NCI-H2196 treated with DMSO at 0.1 percent for 48 hours (cell line): Measurements from ENCODE around the gene FES.
A peak's percentile ranks its signal among the peaks of the same experiment; 100 is the strongest.
"Not testable (repeated sequence)": the region's sequence is repeated elsewhere in the genome, so short reads cannot be mapped to it uniquely, and the experiment has no call there.

Experiments used
- DNase-seq: peaks from one replicate; lab custom pipeline; 2025; ENCODE audit not compliant: unreplicated experiment; lab: John Stamatoyannopoulos, UW

FES gene

GRCh38 chr15:90890839-90891238 is 6.5 kb downstream of the FES start:
- DNase-seq, result no peak

DNA sequence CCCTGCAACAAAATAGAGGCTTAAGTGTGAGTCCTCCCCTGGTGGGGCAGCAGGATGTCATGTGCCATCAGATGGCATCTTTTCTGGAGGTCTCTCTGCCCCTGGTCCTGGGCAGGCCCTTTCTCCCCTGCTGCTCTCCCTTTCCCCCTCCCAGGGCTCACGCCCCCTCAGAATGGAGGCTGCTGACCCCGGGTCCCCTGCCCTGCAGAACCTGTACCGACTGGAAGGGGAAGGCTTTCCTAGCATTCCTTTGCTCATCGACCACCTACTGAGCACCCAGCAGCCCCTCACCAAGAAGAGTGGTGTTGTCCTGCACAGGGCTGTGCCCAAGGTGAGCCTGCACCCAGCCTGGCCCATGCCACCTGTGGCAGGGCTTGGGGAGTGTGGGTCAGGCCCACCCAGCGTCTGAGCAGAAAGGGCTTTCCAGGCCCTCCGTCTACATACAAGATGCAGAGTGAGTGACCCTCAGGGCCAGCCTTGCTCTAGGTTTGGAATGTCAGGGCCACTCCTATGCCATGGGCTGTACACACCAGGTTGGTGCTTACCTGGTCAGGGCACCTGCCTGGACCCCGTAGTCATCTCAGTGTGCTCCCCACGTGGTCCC is 7.1 kb downstream of the FES start:
- DNase-seq, result no peak

DNA sequence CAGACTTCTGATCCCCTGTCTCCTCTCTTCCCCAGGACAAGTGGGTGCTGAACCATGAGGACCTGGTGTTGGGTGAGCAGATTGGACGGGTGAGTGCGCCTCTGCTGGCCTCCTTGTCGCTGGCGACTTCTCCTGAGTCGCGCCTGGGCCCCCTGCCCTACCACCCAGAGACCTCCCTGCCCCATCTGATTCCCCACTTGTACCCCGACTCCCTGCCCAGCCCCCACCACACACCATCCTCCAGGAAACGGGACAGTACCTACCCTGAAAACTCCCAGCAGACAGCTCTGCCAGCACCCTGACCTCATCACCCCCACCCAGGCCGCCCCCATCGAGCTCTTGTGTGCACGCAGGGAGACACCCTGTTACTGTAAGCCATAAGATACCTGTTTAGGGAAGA is 7.7 kb downstream of the FES start:
- DNase-seq, result no peak

GRCh38 chr15:90892498-90893174 is 8.3 kb downstream of the FES start:
- DNase-seq, result no peak

- no peak for DNase-seq
These were observed 9.1 kb downstream of the FES start for GRCh38 chr15:90893175-90894090.

DNA sequence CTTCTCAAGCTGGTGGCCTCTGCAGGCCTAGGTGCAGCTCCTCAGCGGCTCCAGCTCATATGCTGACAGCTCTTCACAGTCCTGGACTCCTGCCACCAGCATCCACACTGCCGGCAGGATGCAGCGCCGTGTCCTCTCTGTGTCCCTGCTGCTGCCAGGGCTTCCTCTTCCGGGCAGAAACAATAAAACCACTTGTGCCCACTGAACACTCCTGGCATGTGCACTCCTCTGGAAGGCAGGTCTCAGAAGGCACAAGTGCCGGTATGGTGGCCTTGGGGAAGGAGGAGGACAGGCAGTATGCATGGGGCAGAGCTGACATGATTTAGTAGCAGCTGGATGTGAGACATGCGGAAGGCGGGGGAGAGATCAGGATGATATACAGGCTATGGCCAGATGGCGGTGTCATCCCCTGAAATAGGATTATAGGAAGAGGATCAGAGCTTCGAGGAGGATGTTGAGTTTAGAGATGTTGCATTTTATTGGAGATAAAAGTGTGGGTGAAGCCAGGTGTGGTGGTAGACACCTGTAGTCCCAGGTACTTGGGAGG is 11.3 kb downstream of the FES start:
- DNase-seq, result peak; percentile 30

GRCh38 chr15:90897131-90897655 is 12.9 kb downstream of the FES start:
- not testable (repeated sequence) for DNase-seq

GRCh38 chr15:90901175-90902039 is 17.1 kb downstream of the FES start:
- DNase-seq, result no peak

GRCh38 chr15:90902040-90902839 is 17.9 kb downstream of the FES start:
- DNase-seq, result peak; percentile 22

DNA sequence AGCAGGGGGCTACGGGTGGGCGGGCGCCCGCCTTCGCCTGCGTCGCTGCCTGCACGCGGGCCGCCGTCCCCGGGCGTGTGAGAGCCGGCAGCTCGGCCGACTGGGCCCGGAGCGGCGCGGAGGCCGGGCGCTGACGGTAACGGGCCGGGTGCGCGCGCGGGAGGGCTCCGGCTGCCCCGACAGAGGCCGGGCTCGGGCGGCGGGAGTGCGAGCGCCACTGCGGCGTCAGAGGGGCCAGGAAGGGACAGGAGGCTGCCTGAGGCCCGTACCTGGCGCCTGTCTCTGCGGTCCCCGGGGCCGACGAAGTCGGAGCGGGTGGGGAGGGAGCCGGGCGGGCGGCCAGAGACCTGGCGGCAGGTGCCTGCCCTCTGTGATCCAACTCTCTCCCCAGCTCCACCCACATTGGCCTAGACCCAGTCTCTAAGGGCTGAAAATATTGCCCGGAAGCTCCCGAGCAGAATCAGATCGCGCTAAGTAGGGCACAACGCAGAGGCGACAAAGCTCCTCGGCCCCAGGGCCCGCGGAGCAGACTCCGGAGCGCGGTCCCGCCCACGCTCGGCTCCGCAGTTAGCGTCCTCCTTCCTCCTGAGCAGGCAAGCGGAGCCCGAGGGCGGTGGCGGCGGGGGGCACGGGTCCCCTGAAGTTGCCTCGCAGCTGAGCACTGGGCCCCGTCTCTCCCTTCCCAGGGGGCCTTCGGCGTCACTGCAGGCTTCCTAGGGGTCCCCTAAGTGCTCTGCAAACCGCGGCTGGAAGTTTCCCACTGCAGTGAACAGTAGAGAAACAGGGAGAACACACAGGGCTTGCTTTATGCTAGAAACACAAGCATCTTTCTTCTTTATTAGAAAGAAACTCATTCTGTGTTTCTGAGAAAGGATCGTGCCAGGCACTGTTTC is 18.8 kb downstream of the FES start, which contains the start of gene MAN2A2:
Gene MAN2A2 (plus strand): TSS at position 463 of the 893 bp plus-strand sequence. CDS start 906 bp downstream, outside the sequence.
- DNase-seq, result peak; percentile 36

DNA sequence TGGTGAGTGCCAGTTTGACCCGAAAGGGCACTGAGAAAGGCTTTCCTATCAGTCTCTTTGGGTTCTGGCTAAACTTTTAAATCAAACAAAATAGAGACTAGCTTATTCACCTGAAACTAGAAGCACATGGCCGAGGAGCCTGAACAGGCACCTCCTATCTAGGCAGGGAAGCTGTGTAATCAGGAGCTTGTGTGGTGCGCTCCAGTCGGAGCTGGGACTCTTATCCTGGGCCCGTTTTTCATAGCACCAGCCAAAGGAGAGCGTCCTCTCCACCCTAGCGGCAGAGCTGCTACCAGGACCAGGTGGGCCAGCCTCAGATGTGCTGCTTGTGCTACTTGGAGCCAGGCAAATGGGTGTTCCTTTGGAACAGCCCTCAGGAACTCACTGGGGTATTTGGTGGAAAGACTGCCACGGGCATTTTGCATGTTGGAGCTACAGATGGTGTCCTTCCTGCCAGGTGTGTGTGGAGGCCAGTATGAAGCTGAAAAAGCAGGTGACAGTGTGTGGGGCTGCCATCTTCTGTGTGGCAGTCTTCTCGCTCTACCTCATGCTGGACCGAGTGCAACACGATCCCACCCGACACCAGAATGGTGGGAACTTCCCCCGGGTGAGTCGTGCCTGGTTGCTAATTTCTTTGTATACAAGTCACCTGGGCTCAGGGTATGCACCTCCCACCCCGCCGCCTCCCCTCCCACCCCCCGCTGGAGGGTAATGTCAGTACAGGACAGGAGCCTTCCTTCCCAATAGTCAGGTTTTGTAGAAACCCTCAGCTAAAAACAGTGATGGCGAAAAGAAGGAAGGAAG is 19.6 kb downstream of the FES start:
- no peak for DNase-seq

- DNase-seq, result no peak
These were observed 20.4 kb downstream of the FES start for GRCh38 chr15:90904746-90905145.

DNA sequence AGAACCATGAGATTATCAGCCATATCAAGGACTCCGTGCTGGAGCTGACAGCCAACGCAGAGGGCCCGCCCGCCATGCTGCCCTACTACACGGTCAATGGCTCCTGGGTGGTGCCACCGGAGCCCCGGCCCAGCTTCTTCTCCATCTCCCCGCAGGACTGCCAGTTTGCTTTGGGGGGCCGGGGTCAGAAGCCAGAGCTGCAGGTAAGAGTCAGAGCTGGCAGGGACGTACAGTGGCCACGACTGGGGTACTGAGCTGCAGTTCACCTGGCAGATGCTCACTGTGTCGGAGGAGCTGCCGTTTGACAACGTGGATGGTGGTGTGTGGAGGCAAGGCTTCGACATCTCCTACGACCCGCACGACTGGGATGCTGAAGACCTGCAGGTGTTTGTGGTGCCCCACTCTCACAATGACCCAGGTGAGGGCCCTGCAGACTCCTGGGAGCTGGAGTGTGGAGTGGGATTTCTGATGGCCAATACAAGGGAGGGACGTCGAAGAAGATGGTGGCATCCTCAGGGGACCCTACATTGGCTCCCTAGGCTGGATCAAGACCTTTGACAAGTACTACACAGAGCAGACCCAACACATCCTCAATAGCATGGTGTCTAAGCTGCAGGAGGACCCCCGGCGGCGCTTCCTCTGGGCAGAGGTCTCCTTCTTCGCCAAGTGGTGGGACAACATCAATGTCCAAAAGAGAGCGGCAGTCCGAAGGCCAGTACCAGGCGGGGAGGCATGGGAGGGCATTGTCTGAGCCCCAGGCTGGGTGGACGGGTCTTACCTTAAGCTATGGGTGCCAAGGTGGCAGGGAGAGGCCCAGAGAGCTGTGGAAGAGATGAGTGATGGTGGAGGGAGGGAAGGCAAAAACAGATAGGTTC is 21.2 kb downstream of the FES start:
- DNase-seq, result no peak

- DNase-seq, result no peak
These were observed 22.0 kb downstream of the FES start for GRCh38 chr15:90906181-90906849.

GRCh38 chr15:90907051-90907660 is 22.9 kb downstream of the FES start:
- no peak for DNase-seq
